Esophagus muscularis mucosa (tissue), 4 donors: ENCODE results near the gene DLGAP4.

Experiments
- CTCF ChIP-seq, 3 experiments: fragments of 200-600 bp in 2 of 3; fragments of 450-650 bp in 1 of 3; sonication (generic) in 2 of 3; IDR thresholded peaks; one replicate each; pipeline ENCODE4 v1.5.1; 2017 to 2019; ENCODE audit warnings: antibody characterized with exemption in 3 of 3, mild to moderate bottlenecking in 2 of 3, moderate library complexity in 1 of 3
- EP300 ChIP-seq: sonication (generic); formaldehyde crosslinking; IDR thresholded peaks from one replicate; pipeline ENCODE4 v1.6.1; 2017; ENCODE audit warnings: antibody characterized with exemption
- POLR2A ChIP-seq: fragments of 450-650 bp; IDR thresholded peaks from one replicate; pipeline ENCODE4 v1.6.1; 2017; ENCODE audit warnings: antibody characterized with exemption, moderate library complexity, mild to moderate bottlenecking, low read depth
- POLR2AphosphoS5 ChIP-seq, 2 donors: sonication (generic); formaldehyde crosslinking; IDR thresholded peaks; one replicate each; pipeline ENCODE4 v1.6.1; 2017; ENCODE audit warnings: antibody characterized with exemption in 2 of 2

GRCh38 chr20:36311141-36311853, 5.2 kb downstream of the DLGAP4 start:
- TF ChIP-seq POLR2AphosphoS5 (IDR thresholded peaks at IDR 0.05) (no peak), CTCF (IDR thresholded peaks at IDR 0.05) (no peak), POLR2A (no peak), EP300 (no peak)
